ENCODE results near the gene SLC26A9. TPM values are rescaled to one million over a fixed set of nuclear protein-coding genes. Genes with fewer than 3 reads are reported as not detected.

SLC26A9 gene
- total RNA-seq, 1 experiment from 2014 or later, result 0.15 TPM

DNA sequence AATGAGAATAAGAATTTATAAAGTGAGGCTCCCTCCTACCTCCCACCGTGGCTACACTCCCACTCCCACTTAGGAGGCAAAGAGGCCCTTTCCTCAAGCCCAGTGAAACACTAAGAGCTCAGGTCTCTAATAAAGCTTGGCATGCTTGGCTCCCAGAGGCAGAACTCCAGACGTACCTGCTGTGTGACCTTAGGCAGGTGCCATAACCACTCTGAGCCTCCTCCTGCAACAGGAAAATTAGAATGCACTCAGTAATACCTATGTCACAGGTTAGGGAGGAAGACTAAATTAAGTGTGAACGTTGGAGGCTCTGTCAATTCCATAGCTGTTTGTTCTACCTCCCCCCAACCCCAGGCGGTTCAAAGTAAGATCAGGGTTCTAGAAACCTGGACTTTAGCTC, 16.5 kb upstream of the SLC26A9 start:
- no peak for DNase-seq (ENCODE audit: low spot score)
- no peaks in the 10 kb centered on the region for H3K36me3 Mint-ChIP-seq
- no peak overlapping the region for H3K4me3 Mint-ChIP-seq
- POLR2A ChIA-PET, result no interaction called here
- H3K9me3 Mint-ChIP-seq, result no peaks in the 10 kb centered on the region
- no peak overlapping the region for H3K27ac Mint-ChIP-seq
- TF ChIP-seq, protein P1, sequence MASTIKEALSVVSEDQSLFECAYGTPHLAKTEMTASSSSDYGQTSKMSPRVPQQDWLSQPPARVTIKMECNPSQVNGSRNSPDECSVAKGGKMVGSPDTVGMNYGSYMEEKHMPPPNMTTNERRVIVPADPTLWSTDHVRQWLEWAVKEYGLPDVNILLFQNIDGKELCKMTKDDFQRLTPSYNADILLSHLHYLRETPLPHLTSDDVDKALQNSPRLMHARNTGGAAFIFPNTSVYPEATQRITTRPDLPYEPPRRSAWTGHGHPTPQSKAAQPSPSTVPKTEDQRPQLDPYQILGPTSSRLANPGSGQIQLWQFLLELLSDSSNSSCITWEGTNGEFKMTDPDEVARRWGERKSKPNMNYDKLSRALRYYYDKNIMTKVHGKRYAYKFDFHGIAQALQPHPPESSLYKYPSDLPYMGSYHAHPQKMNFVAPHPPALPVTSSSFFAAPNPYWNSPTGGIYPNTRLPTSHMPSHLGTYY (CRISPR knock-in tag; IDR thresholded peaks at IDR 0.05), result no peak
- TF ChIP-seq, protein P2, sequence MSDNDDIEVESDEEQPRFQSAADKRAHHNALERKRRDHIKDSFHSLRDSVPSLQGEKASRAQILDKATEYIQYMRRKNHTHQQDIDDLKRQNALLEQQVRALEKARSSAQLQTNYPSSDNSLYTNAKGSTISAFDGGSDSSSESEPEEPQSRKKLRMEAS (CRISPR knock-in tag; IDR thresholded peaks at IDR 0.05), result no peak
- TF ChIP-seq IRF2 (CRISPR knock-in tag; IDR thresholded peaks at IDR 0.05; ENCODE audit: borderline replicate concordance, low read depth) (no peak), GTF2I (CRISPR knock-in tag; conservative IDR thresholded peaks at IDR 0.05) (0 out of 2 replicates have a peak, but pooled peaks have one; percentile 10)
- H3K27me3 Mint-ChIP-seq (ENCODE audit: low read depth), result no peaks in the 10 kb centered on the region; the same call in 1 of the 2 replicates
- CTCF ChIA-PET, result interaction anchor here (1.6 to 5.3 kb wide), 4 partner anchors 17 to 41 kb away, joined by 4 to 45 read pairs (median 17); no protein-coding TSS in a partner anchor
- no peak for ATAC-seq
- H3K4me1 Mint-ChIP-seq, result peaks cover 8% of the 10 kb centered on the region

DNA sequence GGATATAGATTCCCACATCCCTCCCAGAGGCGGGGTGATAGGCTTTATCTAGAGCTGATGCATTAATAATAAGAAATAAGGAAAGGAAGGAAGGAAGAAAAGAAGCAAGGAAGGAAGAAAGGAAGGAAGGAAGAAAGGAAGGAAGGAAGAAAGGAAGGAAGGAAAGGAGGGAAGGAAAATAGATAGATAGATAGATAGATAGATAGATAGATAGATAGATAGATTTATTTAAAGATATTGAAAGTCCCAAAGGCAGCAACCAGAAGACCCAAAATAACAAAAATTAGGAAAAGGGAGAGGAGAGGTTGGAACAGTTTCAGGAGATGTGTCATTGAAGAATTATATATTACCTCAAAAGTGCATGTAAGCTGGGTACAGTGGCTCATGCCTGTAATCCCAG, 12.2 kb upstream of the SLC26A9 start:
- CTCF ChIA-PET, result interaction anchor here (1.0 to 5.3 kb wide), 2 partner anchors 22 to 164 kb away, joined by 3 to 45 read pairs; no protein-coding TSS in a partner anchor
- no peak overlapping the region for H3K27ac Mint-ChIP-seq
- DNase-seq (ENCODE audit: low spot score) (no peak), ATAC-seq (no peak)
- no peak overlapping the region for H3K4me3 Mint-ChIP-seq
- peaks cover 19% of the 10 kb centered on the region for H3K4me1 Mint-ChIP-seq
- H3K27me3 Mint-ChIP-seq (ENCODE audit: low read depth), result no peaks in the 10 kb centered on the region; the same call in 1 of the 2 replicates
- no peak for TF ChIP-seq SMAD3 (CRISPR knock-in tag; IDR thresholded peaks at IDR 0.05; ENCODE audit: borderline replicate concordance)
- TF ChIP-seq, protein P3, sequence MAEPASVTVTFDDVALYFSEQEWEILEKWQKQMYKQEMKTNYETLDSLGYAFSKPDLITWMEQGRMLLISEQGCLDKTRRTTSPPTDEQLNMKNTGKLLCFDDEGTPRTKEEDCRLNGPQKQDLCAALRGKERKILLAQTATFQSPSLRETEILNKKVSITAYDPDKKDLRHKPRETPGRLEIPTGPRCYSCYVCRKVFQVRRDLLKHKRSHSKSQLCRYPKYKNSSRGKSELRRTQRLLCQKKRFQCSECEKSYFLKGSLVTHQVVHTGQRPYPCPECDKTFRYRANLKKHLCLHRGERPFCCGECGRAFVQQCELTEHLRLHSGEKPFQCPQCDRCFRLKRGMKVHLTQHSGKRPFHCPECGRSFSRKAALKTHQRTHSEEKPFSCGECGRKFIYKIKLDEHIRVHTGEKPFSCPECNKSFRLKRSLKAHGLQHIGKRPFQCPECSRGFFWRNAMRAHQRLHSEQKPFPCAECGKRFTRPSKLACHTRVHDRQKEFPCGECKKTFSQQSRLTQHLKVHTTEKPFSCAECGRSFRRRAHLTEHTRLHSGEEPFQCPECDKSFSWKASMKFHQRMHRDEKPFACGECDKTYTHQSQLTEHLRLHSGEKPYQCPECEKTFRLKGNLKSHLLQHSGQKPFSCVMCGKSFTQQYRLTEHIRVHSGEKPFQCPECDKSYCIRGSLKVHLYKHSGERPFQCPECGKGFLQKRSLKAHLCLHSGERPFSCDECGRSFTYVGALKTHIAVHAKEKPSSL (CRISPR knock-in tag; conservative IDR thresholded peaks at IDR 0.05), result no peak
- TF ChIP-seq, protein P4, sequence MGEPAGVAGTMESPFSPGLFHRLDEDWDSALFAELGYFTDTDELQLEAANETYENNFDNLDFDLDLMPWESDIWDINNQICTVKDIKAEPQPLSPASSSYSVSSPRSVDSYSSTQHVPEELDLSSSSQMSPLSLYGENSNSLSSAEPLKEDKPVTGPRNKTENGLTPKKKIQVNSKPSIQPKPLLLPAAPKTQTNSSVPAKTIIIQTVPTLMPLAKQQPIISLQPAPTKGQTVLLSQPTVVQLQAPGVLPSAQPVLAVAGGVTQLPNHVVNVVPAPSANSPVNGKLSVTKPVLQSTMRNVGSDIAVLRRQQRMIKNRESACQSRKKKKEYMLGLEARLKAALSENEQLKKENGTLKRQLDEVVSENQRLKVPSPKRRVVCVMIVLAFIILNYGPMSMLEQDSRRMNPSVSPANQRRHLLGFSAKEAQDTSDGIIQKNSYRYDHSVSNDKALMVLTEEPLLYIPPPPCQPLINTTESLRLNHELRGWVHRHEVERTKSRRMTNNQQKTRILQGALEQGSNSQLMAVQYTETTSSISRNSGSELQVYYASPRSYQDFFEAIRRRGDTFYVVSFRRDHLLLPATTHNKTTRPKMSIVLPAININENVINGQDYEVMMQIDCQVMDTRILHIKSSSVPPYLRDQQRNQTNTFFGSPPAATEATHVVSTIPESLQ (CRISPR knock-in tag; IDR thresholded peaks at IDR 0.05), result no peak
- TF ChIP-seq, protein P5, sequence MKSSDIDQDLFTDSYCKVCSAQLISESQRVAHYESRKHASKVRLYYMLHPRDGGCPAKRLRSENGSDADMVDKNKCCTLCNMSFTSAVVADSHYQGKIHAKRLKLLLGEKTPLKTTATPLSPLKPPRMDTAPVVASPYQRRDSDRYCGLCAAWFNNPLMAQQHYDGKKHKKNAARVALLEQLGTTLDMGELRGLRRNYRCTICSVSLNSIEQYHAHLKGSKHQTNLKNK (CRISPR knock-in tag; IDR thresholded peaks at IDR 0.05), result no peak
- TF ChIP-seq SOX15 (CRISPR knock-in tag; IDR thresholded peaks at IDR 0.05), result no peak
- no peak for TF ChIP-seq ZNF121 (CRISPR knock-in tag; IDR thresholded peaks at IDR 0.05)
- H3K36me3 Mint-ChIP-seq, result no peaks in the 10 kb centered on the region
- no peaks in the 10 kb centered on the region for H3K9me3 Mint-ChIP-seq
- POLR2A ChIA-PET, result no interaction called here

DNA sequence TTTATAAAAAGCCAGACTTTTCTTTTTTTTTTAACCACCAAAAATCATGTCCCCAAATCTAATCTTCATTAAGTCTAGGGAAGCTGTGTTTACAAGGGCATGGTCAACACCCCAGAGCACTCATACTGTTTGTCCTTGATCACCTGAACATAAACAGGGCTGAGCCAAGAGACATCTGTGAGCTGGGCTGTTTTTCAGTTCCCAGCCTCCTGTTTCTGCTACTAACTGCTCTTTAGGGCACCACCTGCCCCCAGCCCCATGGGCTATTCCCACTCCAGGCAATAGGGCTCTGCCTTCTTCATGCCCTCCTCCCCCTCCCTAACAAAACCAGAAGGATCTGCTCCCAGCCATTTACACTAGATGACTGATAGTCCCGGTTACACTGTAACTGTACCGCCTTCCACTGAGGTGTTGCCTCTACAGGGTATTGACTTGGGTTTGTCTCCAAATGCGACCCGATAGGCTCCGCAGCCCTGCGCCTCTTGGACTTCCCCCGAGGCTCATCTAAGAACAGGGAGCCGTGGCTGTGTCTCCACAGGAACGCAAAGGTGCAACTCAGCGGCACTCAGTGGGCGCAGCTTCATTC, 11.7 kb upstream of the SLC26A9 start:
- Mint-ChIP-seq H3K4me1 (peaks cover 19% of the 10 kb centered on the region), H3K27ac (no peak overlapping the region), H3K9me3 (no peaks in the 10 kb centered on the region), H3K27me3 (ENCODE audit: low read depth) (no peaks in the 10 kb centered on the region; the same call in 1 of the 2 replicates), H3K4me3 (no peak overlapping the region), H3K36me3 (no peaks in the 10 kb centered on the region)
- ChIA-PET POLR2A (no interaction called here), CTCF (interaction anchor here (1.0 to 5.3 kb wide), 2 partner anchors 22 to 163 kb away, joined by 3 to 45 read pairs; no protein-coding TSS in a partner anchor)
- DNase-seq (ENCODE audit: low spot score), result no peak
- ATAC-seq, result peak; percentile 51
- TF ChIP-seq ATF1 (CRISPR knock-in tag; IDR thresholded peaks at IDR 0.05), result no peak
- TF ChIP-seq, protein P1 (CRISPR knock-in tag; IDR thresholded peaks at IDR 0.05), result no peak
- no peak for TF ChIP-seq EMX1 (CRISPR knock-in tag; IDR thresholded peaks at IDR 0.05)
- TF ChIP-seq, protein P6, sequence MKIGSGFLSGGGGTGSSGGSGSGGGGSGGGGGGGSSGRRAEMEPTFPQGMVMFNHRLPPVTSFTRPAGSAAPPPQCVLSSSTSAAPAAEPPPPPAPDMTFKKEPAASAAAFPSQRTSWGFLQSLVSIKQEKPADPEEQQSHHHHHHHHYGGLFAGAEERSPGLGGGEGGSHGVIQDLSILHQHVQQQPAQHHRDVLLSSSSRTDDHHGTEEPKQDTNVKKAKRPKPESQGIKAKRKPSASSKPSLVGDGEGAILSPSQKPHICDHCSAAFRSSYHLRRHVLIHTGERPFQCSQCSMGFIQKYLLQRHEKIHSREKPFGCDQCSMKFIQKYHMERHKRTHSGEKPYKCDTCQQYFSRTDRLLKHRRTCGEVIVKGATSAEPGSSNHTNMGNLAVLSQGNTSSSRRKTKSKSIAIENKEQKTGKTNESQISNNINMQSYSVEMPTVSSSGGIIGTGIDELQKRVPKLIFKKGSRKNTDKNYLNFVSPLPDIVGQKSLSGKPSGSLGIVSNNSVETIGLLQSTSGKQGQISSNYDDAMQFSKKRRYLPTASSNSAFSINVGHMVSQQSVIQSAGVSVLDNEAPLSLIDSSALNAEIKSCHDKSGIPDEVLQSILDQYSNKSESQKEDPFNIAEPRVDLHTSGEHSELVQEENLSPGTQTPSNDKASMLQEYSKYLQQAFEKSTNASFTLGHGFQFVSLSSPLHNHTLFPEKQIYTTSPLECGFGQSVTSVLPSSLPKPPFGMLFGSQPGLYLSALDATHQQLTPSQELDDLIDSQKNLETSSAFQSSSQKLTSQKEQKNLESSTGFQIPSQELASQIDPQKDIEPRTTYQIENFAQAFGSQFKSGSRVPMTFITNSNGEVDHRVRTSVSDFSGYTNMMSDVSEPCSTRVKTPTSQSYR (CRISPR knock-in tag; IDR thresholded peaks at IDR 0.05), result no peak
- TF ChIP-seq JUN (CRISPR knock-in tag; IDR thresholded peaks at IDR 0.05), result no peak
- no peak for TF ChIP-seq GTF2I (CRISPR knock-in tag; conservative IDR thresholded peaks at IDR 0.05)
- TF ChIP-seq JAZF1 (CRISPR knock-in tag; IDR thresholded peaks at IDR 0.05), result no peak
- TF ChIP-seq NFE2L1 (CRISPR knock-in tag; IDR thresholded peaks at IDR 0.05), result no peak
- TF ChIP-seq ZNF396 (CRISPR knock-in tag; IDR thresholded peaks at IDR 0.05; ENCODE audit: borderline replicate concordance), result no peak
- TF ChIP-seq TP53 (CRISPR knock-in tag; IDR thresholded peaks at IDR 0.05), result no peak
- no peak for TF ChIP-seq FOXP1 (CRISPR knock-in tag; IDR thresholded peaks at IDR 0.05; ENCODE audit: borderline replicate concordance)
- no peak for TF ChIP-seq NFATC4 (CRISPR knock-in tag; IDR thresholded peaks at IDR 0.05)
